Panc1 (cell line): ENCODE results near the gene FAM50B.

ENCODE experiments used
- CTCF ChIP-seq: fragments of 450-650 bp; IDR thresholded peaks from 2 replicates; pipeline ENCODE4 v1.5.1; 2017; ENCODE audit warnings: mild to moderate bottlenecking
- POLR2AphosphoS5 ChIP-seq: IDR thresholded peaks from 2 replicates; pipeline ENCODE4 v1.6.1; 2012; ENCODE audit warnings: mild to moderate bottlenecking, low read depth, low read length, moderate library complexity
- REST ChIP-seq, 2 experiments: IDR thresholded peaks; 2 replicates each; pipeline ENCODE4 v1.6.1; 2011 to 2012; ENCODE audit warnings: low read depth in 2 of 2, control low read depth in 1 of 2, low read length in 1 of 2, mild to moderate bottlenecking in 1 of 2, moderate library complexity in 1 of 2; ENCODE audit not compliant: insufficient read depth in 1 of 2

- TF ChIP-seq CTCF (no peak), REST (IDR thresholded peaks at IDR 0.05; ENCODE audit: insufficient read depth in 1 of 2, low read depth in 2 of 2, low read length in 1 of 2) (no peak), POLR2AphosphoS5 (no peak)
Measured at GRCh38 chr6:3871515-3871914, 22.3 kb downstream of the FAM50B start.
